RKO (cell line): ENCODE data around the gene TBCD.

Experiments
- DNase-seq: peaks from one replicate; pipeline ENCODE4 v3.0.0-alpha.2; 2016; ENCODE audit warnings: low spot score

The TBCD gene

DNA sequence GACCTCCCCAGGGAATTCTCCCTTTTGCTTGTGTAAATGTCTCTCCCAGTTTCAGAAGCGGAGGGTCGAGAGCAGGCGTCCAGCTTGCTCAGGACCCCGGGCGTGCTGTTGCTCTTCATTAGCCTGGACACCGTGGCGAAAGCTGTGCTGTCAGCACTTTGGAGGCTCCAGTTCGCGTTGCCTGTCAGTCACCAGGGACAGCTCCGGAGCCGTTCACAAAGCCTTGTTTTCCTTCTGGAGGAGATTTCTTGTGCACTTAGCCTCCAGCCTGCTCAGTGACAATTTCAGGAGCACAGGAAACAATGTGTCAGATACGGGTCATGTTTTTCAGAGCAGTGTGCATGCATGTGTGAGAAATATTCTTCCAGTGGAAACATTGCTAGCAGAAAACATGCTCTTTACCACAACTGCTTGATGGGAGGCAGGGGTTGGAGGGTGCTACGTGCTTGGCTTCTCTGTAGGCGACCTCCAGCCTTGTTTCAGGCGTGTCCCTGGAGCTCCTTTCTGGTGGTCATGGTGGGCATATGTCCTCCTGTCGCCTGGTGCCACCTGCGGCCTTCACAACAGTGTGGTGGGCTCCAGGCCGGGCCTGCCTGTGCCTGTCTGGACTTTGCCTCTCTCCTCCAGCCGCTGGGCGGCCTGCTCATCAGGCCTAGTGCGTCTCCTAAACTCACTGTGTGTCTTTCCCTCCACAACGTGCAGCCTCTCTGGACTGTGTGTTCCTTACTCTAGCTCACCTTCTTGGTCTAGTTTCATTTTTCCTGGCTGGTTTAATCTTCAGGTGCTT lies 59.0 kb downstream of the TBCD start:
- DNase-seq, result no peak

DNA sequence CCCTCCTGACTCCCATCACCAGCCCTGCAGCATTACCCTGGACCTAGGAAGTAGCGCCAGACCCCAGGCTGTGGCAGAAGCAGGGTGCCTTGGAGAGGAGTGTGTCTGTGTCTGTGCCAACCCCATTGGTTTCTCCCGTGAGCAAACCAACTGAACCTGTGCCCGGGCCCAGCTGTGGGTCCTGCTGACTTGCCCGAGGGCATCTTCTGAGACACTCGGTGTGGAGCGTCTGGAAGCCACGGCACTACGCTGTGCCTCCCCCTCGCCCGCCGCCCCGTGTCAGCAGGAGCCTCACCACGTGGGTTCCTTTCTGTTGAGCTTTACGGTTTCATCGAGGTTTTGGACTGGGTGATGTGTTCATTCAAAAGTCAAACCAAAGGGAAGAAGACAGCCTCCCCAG lies 60.2 kb downstream of the TBCD start:
- DNase-seq, result no peak

DNA sequence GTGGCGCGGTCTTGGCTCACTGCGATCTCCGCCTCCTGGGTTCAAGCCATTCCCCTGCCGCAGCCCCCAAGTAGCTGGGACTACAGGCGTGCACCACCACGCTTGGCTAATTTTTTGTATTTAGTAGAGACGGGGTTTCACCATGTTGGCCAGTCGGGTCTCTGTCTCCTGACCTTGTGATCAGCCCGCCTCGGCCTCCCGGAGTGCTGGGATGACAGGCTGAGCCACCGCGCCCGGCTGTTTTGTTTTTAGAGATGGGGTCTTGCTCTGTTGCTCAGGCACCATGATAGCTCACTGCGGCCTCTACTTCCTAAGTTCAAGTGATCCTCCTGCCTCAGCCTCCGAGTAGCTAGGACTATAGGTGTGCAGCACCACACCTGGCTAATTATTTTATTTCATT lies 60.7 kb downstream of the TBCD start:
- DNase-seq, result no peak

DNA sequence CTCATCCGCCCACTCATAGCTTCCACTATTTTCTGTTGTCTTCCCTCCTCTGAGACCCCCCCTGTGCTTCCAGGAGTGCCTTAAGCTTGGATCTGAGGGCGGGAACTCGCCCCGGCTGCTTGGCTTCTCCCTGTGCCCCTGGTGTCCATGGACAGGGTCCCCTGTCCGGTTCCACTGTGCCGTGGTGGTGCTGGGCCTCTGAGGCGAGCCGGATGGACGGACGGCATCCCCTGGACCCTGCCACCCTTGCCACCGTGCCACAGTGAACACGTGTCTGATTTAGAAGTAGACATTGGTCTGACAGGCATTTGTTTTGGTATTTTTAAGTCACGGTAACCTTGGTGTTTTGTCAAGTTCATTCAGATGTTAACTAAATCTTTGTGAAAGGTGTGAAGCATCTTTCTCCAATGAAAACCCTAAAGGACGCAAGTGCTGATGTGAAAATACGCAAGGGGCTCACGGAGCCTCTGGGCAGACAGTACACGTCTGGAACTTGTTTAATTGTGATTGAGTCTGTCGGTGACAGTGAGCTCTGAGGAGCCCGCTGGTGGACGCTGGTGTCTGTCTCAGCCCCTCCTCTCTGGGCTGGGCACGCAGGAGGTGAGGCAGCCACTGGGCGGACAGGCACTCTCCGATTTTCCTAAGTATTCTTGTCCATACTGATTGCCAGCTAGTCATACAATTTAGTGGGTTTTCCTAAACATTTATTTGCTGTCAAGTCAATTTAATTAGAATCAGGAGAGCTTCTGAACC lies 61.6 kb downstream of the TBCD start:
- no peak for DNase-seq

DNA sequence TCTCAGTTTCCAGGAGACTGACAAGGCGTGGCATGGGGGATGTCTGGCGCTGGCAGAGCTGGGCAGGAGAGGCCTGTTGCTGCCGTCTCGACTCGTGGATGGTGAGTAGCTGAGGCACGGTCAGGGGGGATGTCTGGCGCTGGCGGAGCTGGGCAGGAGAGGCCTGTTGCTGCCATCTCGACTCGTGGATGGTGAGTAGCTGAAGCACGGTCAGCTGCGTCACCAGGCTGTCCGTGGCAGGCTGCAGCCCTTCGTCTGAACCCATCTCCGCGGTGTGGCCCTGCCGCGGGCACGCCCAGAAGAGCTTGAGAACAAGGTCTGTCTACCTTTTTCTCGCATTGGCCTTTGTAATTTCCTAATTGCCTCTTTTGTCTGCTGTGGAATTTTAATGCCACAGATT lies 63.0 kb downstream of the TBCD start:
- DNase-seq, result no peak

DNA sequence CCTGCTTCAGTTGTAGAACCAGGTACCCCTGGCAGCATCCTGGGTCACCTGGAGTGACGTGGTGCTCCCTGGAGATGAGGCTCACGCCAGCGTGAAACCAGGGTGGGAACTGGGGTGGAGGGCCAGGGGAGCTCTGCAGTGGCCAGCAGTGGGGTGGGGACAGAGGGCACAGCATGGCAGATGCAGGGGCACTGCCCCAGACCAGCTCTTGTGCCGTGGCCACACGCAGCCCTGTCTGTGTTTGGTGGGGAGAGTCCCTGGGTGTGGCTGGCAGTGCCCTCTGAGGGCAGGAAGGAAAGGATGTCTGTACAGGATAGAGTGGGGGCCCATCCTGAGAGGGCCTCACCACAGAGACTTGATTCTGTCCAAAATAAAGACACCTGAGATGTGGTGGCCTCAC lies 63.5 kb downstream of the TBCD start:
- DNase-seq, result no peak

DNA sequence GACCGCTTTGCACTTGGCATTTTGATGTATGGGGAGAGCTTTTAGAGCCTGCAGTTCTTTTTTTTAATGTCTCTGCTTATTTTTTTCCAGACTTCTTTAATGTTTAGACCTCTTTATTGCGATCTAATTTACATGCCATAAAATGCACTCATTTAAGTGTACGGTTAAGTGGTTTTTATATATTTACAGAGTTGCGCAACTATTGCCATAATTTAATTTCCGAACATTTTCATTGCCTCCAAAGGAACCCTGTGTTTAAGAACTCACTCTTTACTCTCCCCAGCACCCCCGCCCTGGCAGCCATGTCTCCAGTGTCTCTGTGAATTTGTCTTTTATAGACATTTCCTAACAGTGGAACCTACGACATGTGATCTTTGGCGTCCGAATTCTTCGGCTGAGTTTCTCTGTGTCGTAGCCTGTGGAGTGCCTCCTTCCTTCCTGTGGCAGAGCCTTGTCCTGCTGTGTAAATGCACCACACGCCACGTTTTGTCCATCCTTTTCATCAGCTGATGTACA lies 64.0 kb downstream of the TBCD start:
- DNase-seq, result no peak

DNA sequence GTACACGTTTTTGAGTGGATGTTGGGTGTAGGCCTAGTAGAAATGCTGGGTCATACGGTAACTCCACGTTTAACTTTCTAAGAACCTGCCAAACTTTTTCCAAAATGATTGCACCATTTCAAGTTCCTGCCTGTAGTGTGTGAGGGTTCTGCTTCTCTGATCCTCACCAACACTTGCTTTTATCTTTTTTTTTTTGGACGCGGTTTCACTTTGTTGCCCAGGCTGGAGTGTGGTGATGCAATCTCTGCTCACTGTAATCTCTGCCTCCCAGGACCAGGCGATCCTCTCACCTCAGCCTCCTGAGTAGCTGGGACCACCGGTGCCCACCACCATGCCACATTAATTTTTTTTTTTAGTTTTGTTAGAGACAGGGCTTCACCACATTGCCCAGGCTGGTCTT lies 64.5 kb downstream of the TBCD start:
- DNase-seq, result no peak

DNA sequence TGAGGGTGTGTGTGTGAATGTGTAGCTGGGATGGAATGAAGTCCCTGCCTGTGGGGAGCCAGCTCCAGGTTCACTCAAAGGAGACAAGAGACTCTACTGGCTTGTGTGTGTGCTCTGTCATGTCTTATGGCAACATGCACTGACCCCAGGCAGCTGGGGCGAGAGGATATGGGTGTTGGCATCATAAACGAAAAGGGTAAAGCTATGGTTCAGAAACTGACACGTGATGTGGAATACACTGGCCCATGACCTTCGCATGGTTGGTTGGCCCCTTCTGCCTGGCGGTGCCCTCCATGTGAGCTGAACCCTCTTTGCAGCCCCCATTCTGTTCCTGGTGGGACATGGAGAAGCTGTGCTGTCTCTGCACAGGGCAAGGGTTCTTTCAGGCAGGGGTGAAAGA lies 66.1 kb downstream of the TBCD start:
- DNase-seq, result no peak

DNA sequence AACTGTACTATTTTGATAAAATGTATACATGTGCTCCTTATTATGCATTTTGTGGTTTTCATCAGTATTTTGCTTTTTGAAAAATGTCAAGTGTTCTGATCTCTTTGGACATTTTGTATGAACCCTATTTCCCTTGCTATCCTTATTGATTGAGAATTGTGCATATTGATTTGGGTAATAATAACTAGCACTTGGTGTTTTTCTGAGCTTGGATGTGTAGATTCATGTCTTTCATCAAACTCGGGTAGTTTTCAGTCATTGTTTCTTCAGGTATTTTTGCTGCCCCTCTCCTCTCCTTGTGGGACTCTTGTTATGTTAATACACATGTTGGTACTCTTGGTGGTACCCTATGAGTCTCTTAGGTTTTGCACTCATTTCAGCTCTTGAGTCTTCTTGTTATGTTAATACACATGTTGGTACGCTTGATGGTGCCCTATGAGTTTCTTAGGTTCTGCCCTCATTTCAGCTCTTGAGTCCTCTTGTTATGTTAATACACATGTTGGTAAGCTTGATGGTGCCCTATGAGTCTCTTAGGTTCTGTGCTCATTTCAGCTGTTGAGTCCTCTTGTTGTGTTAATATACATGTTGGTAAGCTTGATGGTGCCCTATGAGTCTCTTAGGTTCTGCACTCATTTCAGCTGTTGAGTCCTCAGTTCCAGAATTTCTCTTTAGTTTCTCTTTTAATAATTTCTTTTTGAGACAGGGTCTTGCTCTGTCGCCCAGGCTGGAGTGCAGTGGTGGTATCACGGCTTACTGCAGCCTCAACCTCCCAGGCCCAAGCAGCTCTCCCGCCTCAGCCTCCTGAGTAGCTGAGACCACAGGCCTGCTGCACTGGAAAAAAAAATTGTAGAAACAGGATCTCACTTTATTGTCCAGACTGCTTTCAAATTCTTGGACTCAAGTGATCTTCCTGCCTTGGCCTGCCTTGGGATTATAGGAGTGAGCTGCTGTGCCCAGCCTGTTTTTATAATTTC lies 68.7 kb downstream of the TBCD start:
- DNase-seq, result no peak

DNA sequence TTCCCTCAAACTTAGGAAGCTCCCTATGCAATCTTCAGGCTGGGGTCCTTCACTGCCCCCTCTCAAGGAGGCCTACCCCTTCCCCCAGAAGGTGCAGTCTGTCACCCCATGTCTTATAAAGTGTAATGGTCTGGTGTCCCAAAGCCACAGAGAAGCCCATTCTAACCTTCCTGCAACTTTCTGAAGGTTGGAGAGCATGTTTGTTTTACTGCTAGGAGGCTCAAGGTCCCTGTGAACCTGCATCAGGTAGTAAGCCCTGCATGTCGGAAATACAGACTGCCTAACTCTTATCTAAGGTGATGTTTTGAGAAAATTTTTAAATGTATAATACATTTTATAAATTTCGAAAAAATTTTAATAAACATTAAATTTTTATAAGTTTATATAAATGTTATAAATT lies 69.7 kb downstream of the TBCD start:
- no peak for DNase-seq

DNA sequence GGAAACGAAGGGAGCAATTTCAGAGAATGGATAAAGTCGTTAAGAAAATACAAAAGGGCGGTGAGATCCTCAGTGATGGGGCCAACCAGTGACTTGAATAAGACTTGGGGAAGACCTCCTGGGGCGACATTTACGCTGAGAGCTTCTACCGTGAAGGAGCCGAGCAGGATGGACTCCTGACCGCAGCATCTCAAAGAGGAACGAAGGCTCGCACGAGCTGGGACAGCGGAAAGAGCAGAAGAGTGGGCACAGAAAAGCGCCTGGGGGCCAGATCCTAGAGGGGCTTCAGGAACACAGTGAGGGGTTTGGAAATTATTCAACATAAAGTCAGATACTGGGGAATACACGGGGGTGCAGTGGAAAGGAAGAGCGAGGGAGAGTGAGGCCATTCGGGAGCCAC lies 70.4 kb downstream of the TBCD start:
- DNase-seq, result no peak

DNA sequence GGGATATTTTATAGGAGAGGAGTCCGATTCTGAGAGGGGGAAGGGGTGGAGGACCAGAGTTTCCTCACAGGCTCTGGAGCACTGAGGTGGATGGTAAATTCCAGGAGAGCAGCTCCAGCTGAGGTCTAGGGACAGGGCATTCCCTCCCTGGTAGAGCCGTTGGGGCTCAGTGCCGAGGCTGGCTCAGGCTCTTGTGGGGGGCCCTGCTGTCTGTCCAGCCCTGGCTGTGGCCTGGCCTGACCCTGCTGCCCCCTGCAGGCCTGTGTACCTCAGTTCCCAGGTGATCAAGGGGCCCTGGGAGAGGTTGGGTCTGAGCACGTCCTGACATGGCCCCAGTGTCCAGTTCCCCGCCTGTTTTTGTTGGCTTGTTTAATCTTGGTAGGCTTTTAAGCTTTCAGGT lies 71.1 kb downstream of the TBCD start:
- DNase-seq, result no peak

DNA sequence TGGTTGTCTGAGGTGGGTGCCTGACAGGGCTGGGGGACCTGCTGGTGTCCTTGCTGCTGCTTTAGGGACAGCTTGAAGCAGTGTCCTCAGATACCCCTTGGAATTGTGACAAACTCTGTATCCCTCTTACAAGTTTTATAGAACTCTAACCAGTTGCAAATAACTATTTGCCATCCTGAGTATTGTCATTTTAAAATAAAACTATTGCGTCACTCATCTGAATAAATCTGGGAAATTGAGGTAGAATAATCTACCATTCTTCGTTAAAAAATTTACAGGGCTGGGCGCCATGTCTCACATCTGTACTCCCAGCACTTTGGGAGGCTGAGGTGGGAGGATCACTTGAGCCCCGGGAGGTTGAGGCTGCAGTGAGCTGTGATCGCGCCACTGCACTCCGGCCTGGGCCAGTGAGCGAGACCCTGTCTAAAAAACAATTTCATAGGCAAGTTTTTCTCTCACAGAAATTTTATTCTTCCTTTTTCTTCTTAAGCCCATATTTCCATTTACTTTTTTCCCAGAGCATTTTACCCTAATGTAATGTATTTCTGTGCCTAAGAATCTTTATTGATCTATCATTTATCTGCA lies 73.8 kb downstream of the TBCD start:
- DNase-seq, result no peak

DNA sequence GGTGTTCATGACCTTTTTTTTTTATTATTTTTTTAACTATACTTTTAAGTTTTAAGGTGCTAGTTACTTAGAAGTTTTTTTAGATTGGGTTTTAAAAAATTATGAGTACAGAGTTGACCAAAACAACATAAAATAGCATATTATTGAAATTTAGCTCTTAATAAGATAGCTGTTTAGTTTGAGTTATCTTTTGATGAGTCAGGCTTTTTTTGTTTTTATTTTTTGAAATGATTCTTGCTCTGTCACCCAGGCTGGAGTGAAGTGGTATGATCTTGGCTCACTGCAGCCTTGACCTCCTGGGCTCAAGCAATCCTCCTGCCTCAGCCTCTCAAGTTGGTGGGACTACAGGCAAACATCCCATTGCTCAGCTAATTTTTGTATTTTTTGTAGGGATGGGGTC lies 74.3 kb downstream of the TBCD start:
- DNase-seq, result no peak

DNA sequence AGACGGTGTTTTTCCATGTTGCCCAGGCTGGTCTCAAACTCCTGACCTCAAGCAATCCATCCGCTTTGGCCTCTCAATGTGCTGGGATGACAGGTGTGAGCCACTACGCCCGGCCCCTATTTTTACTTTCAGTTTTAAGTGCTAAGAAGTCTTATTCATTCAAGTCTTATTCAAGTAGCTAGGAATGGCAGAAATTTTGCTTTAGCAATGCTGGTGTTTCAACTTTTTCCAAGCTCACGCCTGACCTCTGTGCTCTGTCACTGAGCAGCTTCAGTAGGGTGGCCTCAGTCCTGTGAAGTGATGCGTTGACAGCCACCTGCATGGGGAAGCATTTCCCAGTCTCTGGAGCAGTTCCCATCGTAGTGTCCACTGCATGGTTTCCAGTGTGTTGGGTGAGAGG lies 75.1 kb downstream of the TBCD start:
- DNase-seq, result no peak

DNA sequence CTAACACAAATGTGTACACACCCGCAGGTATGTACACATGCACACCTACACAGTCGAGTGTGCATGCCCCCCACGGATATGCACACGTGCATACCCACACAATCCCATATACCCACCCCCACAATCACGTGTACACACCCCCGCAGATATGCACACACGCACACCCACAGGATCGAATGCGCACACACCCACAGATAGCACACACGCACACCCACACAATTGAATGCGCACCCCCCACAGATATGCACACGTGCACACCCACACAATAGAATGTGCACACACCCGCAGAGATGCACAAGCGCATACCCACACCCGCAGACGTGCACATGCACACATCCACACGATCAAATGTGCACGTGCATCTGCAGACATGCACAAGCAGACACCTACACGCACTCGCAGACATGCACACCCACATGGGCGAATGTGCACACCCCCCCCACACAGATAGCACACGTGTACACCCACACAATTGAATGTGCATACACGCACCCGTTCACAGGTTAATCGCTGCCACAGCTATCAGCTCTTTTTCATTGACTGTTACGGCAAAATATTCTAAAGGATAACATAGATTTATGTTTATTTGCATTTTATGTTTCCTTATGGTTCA lies 77.1 kb downstream of the TBCD start:
- no peak for DNase-seq

DNA sequence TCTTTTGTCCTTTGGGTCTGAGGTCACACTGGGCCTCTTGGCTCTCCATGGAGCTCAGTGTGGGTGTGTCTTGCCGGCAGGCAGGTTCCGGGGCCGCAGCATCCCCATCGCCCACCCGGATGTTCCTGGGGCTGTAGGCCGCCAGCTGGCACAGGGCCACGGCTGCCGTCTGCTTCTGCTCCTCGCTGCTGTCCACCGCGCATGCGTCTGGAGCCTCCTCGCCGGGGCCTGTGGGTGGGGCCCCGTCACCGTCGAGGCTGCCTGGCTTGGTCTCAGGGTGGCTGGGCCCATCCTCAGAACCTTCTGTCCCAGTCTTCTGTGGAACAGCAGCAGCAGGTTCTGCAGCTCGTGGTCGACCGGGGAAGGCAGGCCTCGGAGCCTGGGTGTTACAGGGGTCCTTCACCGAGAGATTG lies 78.4 kb downstream of the TBCD start:
- no peak for DNase-seq

DNA sequence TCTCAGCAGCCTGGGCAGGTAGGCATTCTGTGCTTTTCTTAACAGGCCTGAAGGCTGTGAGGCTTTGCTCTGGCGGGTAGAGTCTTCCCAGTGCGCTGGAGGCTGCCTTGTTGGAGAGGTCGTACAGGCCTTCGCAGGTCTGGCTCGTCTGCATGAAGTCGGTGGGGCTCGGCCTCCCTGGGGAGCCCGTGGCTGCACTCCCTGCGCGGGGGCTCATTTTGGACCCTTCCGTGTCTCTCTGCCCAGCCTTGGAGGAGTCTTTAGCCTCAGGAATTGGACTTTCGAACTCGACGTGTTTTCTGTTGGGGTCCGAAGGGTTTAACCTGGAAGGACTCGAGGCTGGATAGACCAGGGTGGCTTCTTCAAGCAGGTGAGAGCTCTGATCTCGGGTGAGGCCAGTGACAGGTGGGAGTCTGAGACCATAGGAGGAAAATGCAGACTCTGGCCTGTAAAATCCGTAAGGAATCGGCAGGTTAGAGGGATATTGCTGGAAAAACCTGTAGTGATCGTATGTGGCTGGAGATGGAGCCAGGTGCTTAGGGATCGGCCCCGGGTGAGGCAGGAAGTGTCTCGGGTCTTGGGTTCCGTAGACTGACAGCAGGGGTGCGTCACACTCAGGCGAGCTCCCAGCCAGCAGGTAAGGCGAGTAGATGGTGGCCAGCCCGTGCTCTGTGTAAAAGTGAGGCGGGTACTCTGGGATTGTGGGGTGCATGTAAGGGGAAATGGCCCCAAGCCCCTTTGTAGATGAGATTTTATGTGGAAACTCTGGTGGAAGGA lies 79.4 kb downstream of the TBCD start:
- no peak for DNase-seq

DNA sequence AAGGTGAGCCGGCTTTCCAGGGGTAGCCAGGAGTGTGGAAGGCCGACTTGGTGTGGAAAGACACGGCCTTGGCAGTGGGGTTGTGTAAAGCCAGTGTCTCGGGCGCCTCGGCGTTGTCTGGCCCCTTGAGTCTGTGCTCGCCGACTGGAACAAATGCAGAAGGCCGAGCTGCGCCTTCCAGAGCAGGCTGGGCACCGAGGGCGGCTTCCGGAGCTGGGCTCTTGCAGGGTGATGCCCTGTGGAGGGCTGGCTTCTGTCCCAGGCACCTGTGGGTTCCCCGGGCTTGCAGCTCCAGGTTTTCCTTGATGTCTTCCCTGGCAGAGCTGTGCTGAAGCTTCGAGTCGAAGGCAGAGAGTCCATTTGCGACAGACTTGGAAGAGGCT lies 79.9 kb downstream of the TBCD start:
- DNase-seq, result no peak

DNA sequence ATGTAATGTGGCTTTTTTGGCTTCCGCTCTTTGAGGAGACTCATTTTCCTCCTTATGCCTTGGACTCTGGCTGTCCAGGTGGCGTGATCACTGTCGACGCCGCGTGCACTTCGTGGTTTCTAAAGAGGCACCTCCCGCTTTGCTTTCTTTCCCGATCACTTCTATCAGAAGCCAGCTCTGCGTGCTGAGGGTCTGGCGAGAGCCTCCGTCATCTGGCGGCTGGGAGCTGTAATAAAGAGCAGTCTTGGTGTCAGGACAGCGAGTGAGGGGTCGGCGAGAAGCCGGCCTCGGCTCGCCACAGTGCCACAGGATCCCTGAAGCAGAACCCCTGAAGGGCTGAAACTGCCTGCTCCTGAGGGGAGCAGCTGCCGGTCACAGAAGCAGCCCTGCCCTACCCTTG lies 80.5 kb downstream of the TBCD start:
- no peak for DNase-seq
